ENCODE results near the gene CCDC188. TPM values are rescaled to one million over a fixed set of nuclear protein-coding genes. Genes with fewer than 3 reads are reported as not detected.

The CCDC188 gene
- total and polyA plus RNA-seq, 10 of the 15 experiments (the other 5 are each of a cell fraction or from before 2014, with no cell fraction given): not detected

DNA sequence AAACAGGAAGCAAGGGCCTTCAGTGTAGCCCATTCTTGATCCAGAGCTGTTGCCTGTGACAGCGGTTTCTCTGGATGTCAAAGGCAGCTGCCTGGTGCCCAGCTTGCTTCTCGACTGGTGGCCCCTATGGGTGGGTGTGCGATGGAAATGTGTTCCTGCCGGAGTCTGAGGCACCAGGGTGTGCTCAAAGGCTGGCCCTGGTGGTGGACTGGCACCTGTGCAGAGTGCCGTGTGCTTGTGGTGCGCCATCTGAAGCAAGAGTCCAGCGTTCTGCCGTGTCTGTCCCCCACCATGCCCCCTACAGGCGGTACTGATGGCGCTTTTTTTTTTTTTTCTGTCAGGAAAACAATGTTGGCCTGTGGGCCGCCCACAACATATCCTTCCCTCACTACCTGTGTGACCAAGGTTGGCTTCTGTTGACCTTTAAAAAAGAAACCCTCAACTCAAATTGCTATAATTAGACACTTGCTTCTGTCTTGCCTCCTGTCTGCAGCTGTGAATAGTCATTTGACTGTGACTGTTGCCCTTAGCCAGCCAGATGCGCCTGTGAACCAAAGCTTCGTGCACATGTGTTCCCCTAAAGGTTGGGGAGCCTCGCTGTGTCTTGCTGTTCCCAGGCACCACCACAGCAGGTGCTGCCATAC, 39.7 kb downstream of the CCDC188 start:
- H3K4me1 ChIP-seq (ENCODE audit: control insufficient read depth, insufficient read depth, low read length): peaks cover 21% of the 10 kb centered on the region
- H3K79me2 ChIP-seq (ENCODE audit: control insufficient read depth, insufficient read depth, low read length): peaks cover 17% of the 10 kb centered on the region
- ATAC-seq (peak; percentile 57), DNase-seq (ENCODE audit: low read depth, low spot score) (no peak), FAIRE-seq (no peak)
- no peak overlapping the region for H3K27ac ChIP-seq (ENCODE audit: control insufficient read depth, insufficient read depth)
- in situ Hi-C loops (cut with MboI): no loop called here
- ChIA-PET SMC1A (ENCODE audit: uncharacterized antibody, unreplicated experiment) (no interaction called here), CTCF (no interaction called here), RAD21 (ENCODE audit: unreplicated experiment) (no interaction called here), POLR2A (interaction anchor here (0.5 kb wide), 1 partner anchor 32 kb away, joined by 3 read pairs; no protein-coding TSS in a partner anchor)
- no peaks in the 10 kb centered on the region for H3K27me3 ChIP-seq (replicated peaks in 1 of 2; ENCODE audit: control insufficient read depth in 2 of 2, insufficient read depth in 2 of 2, low read length in 1 of 2)
- H3K36me3 ChIP-seq (ENCODE audit: control insufficient read depth in 2 of 2, insufficient read depth in 2 of 2, low read length in 1 of 2): peaks cover 34 to 67% of the 10 kb centered on the region in 2 experiments; a peak in 3 of 4 replicates
- no peak overlapping the region for H3K4me2 ChIP-seq (ENCODE audit: control insufficient read depth, insufficient read depth)
- no peak overlapping the region for H3K4me3 ChIP-seq
- no TSS peak for BruUV-seq (replicated peaks)
- WGBS (ENCODE audit: insufficient coverage, insufficient replicate concordance, low lambda C conversion rate, missing lambda C conversion rate): 35% methylated on average over 14 of the region's 14 CpGs
- H4K20me1 ChIP-seq (ENCODE audit: control insufficient read depth, insufficient read depth): no peaks in the 10 kb centered on the region
- no peaks in the 10 kb centered on the region; the same call in 2 of the 3 replicates for H3K9me3 ChIP-seq (replicated peaks; ENCODE audit: control insufficient read depth, insufficient read depth, low read length)
- intact Hi-C loops (cut with micrococcal nuclease; ENCODE audit: unreplicated experiment): no loop called here
- H3K9ac ChIP-seq (ENCODE audit: control insufficient read depth, insufficient read depth, low read length): no peak overlapping the region
- no peak overlapping the region for H2AFZ ChIP-seq (ENCODE audit: control insufficient read depth, low read depth, low read length)
- TF ChIP-seq CBFB (IDR thresholded peaks at IDR 0.05; ENCODE audit: low read depth) (no peak), NFYB (IDR thresholded peaks at IDR 0.05; ENCODE audit: insufficient read depth, low read depth, low read length) (no peak), TCF7 (IDR thresholded peaks at IDR 0.05; ENCODE audit: borderline replicate concordance) (no peak), NR2C1 (IDR thresholded peaks at IDR 0.05) (no peak), EGR1 (IDR thresholded peaks at IDR 0.05; ENCODE audit: borderline replicate concordance in 1 of 2, low read depth in 2 of 2, low read length in 2 of 2) (no peak), DPF2 (IDR thresholded peaks at IDR 0.05) (no peak), YY1 (IDR thresholded peaks at IDR 0.05; ENCODE audit: low read depth, low read length) (0 out of 2 replicates have a peak, but pooled peaks have one; percentile 15), RAD51 (IDR thresholded peaks at IDR 0.05) (no peak), MXI1 (IDR thresholded peaks at IDR 0.05; ENCODE audit: low read depth, low read length) (no peak), SREBF1 (IDR thresholded peaks at IDR 0.05; ENCODE audit: low read length) (no peak), POLR2A (IDR thresholded peaks at IDR 0.05; ENCODE audit: low read depth, low read length) (peak; percentile 70), PML (IDR thresholded peaks at IDR 0.05; ENCODE audit: low read length) (peak; percentile 8; the same call in 1 of the 2 replicates)
- TF ChIP-seq, protein P1, sequence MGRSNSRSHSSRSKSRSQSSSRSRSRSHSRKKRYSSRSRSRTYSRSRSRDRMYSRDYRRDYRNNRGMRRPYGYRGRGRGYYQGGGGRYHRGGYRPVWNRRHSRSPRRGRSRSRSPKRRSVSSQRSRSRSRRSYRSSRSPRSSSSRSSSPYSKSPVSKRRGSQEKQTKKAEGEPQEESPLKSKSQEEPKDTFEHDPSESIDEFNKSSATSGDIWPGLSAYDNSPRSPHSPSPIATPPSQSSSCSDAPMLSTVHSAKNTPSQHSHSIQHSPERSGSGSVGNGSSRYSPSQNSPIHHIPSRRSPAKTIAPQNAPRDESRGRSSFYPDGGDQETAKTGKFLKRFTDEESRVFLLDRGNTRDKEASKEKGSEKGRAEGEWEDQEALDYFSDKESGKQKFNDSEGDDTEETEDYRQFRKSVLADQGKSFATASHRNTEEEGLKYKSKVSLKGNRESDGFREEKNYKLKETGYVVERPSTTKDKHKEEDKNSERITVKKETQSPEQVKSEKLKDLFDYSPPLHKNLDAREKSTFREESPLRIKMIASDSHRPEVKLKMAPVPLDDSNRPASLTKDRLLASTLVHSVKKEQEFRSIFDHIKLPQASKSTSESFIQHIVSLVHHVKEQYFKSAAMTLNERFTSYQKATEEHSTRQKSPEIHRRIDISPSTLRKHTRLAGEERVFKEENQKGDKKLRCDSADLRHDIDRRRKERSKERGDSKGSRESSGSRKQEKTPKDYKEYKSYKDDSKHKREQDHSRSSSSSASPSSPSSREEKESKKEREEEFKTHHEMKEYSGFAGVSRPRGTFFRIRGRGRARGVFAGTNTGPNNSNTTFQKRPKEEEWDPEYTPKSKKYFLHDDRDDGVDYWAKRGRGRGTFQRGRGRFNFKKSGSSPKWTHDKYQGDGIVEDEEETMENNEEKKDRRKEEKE (IDR thresholded peaks at IDR 0.05): no peak
- TF ChIP-seq, protein P2, sequence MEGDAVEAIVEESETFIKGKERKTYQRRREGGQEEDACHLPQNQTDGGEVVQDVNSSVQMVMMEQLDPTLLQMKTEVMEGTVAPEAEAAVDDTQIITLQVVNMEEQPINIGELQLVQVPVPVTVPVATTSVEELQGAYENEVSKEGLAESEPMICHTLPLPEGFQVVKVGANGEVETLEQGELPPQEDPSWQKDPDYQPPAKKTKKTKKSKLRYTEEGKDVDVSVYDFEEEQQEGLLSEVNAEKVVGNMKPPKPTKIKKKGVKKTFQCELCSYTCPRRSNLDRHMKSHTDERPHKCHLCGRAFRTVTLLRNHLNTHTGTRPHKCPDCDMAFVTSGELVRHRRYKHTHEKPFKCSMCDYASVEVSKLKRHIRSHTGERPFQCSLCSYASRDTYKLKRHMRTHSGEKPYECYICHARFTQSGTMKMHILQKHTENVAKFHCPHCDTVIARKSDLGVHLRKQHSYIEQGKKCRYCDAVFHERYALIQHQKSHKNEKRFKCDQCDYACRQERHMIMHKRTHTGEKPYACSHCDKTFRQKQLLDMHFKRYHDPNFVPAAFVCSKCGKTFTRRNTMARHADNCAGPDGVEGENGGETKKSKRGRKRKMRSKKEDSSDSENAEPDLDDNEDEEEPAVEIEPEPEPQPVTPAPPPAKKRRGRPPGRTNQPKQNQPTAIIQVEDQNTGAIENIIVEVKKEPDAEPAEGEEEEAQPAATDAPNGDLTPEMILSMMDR (IDR thresholded peaks at IDR 0.05 in 2 of 3, conservative IDR thresholded peaks at IDR 0.05 in 1 of 3; ENCODE audit: control insufficient read depth in 2 of 3, extremely low read depth in 1 of 3, insufficient read depth in 1 of 3, low read depth in 3 of 3, low read length in 3 of 3): peak; percentile 19 to 50 (median 50); a peak in 4 of 6 replicates
- TF ChIP-seq, protein P3, sequence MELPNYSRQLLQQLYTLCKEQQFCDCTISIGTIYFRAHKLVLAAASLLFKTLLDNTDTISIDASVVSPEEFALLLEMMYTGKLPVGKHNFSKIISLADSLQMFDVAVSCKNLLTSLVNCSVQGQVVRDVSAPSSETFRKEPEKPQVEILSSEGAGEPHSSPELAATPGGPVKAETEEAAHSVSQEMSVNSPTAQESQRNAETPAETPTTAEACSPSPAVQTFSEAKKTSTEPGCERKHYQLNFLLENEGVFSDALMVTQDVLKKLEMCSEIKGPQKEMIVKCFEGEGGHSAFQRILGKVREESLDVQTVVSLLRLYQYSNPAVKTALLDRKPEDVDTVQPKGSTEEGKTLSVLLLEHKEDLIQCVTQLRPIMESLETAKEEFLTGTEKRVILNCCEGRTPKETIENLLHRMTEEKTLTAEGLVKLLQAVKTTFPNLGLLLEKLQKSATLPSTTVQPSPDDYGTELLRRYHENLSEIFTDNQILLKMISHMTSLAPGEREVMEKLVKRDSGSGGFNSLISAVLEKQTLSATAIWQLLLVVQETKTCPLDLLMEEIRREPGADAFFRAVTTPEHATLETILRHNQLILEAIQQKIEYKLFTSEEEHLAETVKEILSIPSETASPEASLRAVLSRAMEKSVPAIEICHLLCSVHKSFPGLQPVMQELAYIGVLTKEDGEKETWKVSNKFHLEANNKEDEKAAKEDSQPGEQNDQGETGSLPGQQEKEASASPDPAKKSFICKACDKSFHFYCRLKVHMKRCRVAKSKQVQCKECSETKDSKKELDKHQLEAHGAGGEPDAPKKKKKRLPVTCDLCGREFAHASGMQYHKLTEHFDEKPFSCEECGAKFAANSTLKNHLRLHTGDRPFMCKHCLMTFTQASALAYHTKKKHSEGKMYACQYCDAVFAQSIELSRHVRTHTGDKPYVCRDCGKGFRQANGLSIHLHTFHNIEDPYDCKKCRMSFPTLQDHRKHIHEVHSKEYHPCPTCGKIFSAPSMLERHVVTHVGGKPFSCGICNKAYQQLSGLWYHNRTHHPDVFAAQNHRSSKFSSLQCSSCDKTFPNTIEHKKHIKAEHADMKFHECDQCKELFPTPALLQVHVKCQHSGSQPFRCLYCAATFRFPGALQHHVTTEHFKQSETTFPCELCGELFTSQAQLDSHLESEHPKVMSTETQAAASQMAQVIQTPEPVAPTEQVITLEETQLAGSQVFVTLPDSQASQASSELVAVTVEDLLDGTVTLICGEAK (IDR thresholded peaks at IDR 0.05; ENCODE audit: borderline replicate concordance): no peak

All from GM12878 (cell line).